HL-60/S4 treated with retinoic acid at 250 ng/mL for 4 days and 3 days (cell line): Measurements from ENCODE around the gene RBM20.
"Not testable (repeated sequence)": the region's sequence is repeated elsewhere in the genome, so short reads cannot be mapped to it uniquely, and the experiment has no call there.

Experiments used
- in situ Hi-C: fragments of 300-500 bp; cut with MboI; formaldehyde crosslinking; loops from 2 replicates; pipeline ENCODE4 v1.7.0; 2022; ENCODE audit warnings: low sequenced_read_pairs

Gene RBM20

GRCh38 chr10:110623316-110623715, 20.8 kb upstream of the RBM20 start:
- in situ Hi-C loops: loop anchor here (25.0 kb wide), 1 partner anchor 264 kb away; no protein-coding TSS in a partner anchor

GRCh38 chr10:110625356-110625894, 18.7 kb upstream of the RBM20 start:
- in situ Hi-C loops: no loop called here

- in situ Hi-C loops: no loop called here
Observed at GRCh38 chr10:110625951-110626855, 17.9 kb upstream of the RBM20 start.

- in situ Hi-C loops: no loop called here
Observed at GRCh38 chr10:110628161-110628560, 16.0 kb upstream of the RBM20 start.

GRCh38 chr10:110629680-110630191, 14.4 kb upstream of the RBM20 start:
- in situ Hi-C loops: no loop called here

- in situ Hi-C loops: no loop called here
Observed at GRCh38 chr10:110631934-110632333, 12.2 kb upstream of the RBM20 start.

GRCh38 chr10:110632591-110633215, 11.4 kb upstream of the RBM20 start:
- in situ Hi-C loops: no loop called here

- in situ Hi-C loops: no loop called here
Observed at GRCh38 chr10:110634527-110635209, 9.5 kb upstream of the RBM20 start.

- in situ Hi-C loops: no loop called here
Observed at GRCh38 chr10:110636572-110636931, 7.6 kb upstream of the RBM20 start.

- in situ Hi-C loops: no loop called here
Observed at GRCh38 chr10:110636932-110637557, 7.1 kb upstream of the RBM20 start.

- in situ Hi-C loops: no loop called here
Observed at GRCh38 chr10:110637558-110638053, 6.5 kb upstream of the RBM20 start.

GRCh38 chr10:110638319-110638718, 5.8 kb upstream of the RBM20 start:
- in situ Hi-C loops: no loop called here

- in situ Hi-C loops: not testable (repeated sequence)
Observed at GRCh38 chr10:110639046-110639445, 5.1 kb upstream of the RBM20 start.

- in situ Hi-C loops: not testable (repeated sequence)
Observed at GRCh38 chr10:110639858-110640257, 4.3 kb upstream of the RBM20 start.

- in situ Hi-C loops: no loop called here
Observed at GRCh38 chr10:110641256-110641655, 2.9 kb upstream of the RBM20 start.

GRCh38 chr10:110642204-110643034, 1.7 kb upstream of the RBM20 start:
- in situ Hi-C loops: no loop called here

GRCh38 chr10:110643035-110643652, 992 bp upstream of the RBM20 start:
- in situ Hi-C loops: no loop called here

- in situ Hi-C loops: no loop called here
Observed at GRCh38 chr10:110644598-110645462, 694 bp downstream of the RBM20 start.
